ENCODE measurements around the gene TFAP2E. TPM values are rescaled to one million over a fixed set of nuclear protein-coding genes. Genes with fewer than 3 reads are reported as not detected.

Gene TFAP2E
- total RNA-seq, 1 experiment from 2014 or later = 6.1 TPM

GRCh38 chr1:35605071-35605866 is 32.2 kb downstream of the TFAP2E start:
- ChIA-PET POLR2A (no interaction called here), RAD21 (ENCODE audit: low non-redundant PET in 1 of 2, low total read pairs in 2 of 2, uncharacterized antibody in 2 of 2, unreplicated experiment in 2 of 2) (no interaction called here), CTCF (interaction anchor here (1.2 kb wide), 1 partner anchor 122 kb away, joined by 3 read pairs; no protein-coding TSS in a partner anchor)
- Histone ChIP-seq H3K36me3 (ENCODE audit: control insufficient read depth in 1 of 2, insufficient read depth in 2 of 2, low read length in 2 of 2) (peaks cover 50 to 58% of the 10 kb centered on the region in 2 experiments), H3K9me3 (ENCODE audit: control insufficient read depth in 1 of 2, insufficient read depth in 1 of 2, low read depth in 1 of 2, low read length in 2 of 2) (no peaks in the 10 kb centered on the region), H3K79me2 (ENCODE audit: insufficient read depth, low read length) (peaks cover 62% of the 10 kb centered on the region), H3K9ac (ENCODE audit: low read length) (no peak overlapping the region), H4K20me1 (ENCODE audit: insufficient read depth) (peaks cover 15% of the 10 kb centered on the region; the same call in 1 of the 2 replicates), H3K4me3 (replicated peaks in 1 of 2; ENCODE audit: low read depth in 1 of 2, low read length in 2 of 2) (no peak overlapping the region), H2AFZ (ENCODE audit: low read depth, low read length, poor library complexity, severe bottlenecking) (no peak overlapping the region), H3K27ac (ENCODE audit: low read depth, low read length) (no peak overlapping the region), H3K4me2 (ENCODE audit: low read length) (no peak overlapping the region), H3K4me1 (ENCODE audit: control insufficient read depth in 1 of 2, insufficient read depth in 2 of 2, low read length in 2 of 2) (no peaks in the 10 kb centered on the region), H3K9me2 (ENCODE audit: insufficient read depth) (no peaks in the 10 kb centered on the region), H3K27me3 (ENCODE audit: insufficient read depth, low read length) (no peaks in the 10 kb centered on the region)
- intact Hi-C loops (cut with micrococcal nuclease) = no loop called here
- no peak for TF ChIP-seq RAD21 (IDR thresholded peaks at IDR 0.05; ENCODE audit: low read depth)
- TF ChIP-seq ZNF274 (IDR thresholded peaks at IDR 0.05; ENCODE audit: low read depth, low read length) = no peak
- TF ChIP-seq ELF1 (IDR thresholded peaks at IDR 0.05; ENCODE audit: borderline replicate concordance, low read depth) = no peak
- no peak for ATAC-seq
- BruUV-seq (replicated peaks) = no TSS peak
- no peak for DNase-seq (ENCODE audit: low read depth, low spot score)

- H3K27me3 ChIP-seq (ENCODE audit: insufficient read depth, low read length) = no peaks in the 10 kb centered on the region
- no peaks in the 10 kb centered on the region for H3K9me3 ChIP-seq (ENCODE audit: control insufficient read depth in 1 of 2, insufficient read depth in 1 of 2, low read depth in 1 of 2, low read length in 2 of 2)
- no TSS peak for BruUV-seq (replicated peaks)
- no peak overlapping the region for H3K4me2 ChIP-seq (ENCODE audit: low read length)
- ChIA-PET RAD21 (ENCODE audit: low non-redundant PET in 1 of 2, low total read pairs in 2 of 2, uncharacterized antibody in 2 of 2, unreplicated experiment in 2 of 2) (no interaction called here), POLR2A (no interaction called here), CTCF (no interaction called here)
- H3K36me3 ChIP-seq (ENCODE audit: control insufficient read depth in 1 of 2, insufficient read depth in 2 of 2, low read length in 2 of 2) = peaks cover 47 to 53% of the 10 kb centered on the region in 2 experiments
- H3K9ac ChIP-seq (ENCODE audit: low read length) = no peak overlapping the region
- H2AFZ ChIP-seq (ENCODE audit: low read depth, low read length, poor library complexity, severe bottlenecking) = no peak overlapping the region
- H3K4me1 ChIP-seq (ENCODE audit: control insufficient read depth in 1 of 2, insufficient read depth in 2 of 2, low read length in 2 of 2) = no peaks in the 10 kb centered on the region
- no peak overlapping the region for H3K4me3 ChIP-seq (replicated peaks in 1 of 2; ENCODE audit: low read depth in 1 of 2, low read length in 2 of 2)
- H3K9me2 ChIP-seq (ENCODE audit: insufficient read depth) = no peaks in the 10 kb centered on the region
- H4K20me1 ChIP-seq (ENCODE audit: insufficient read depth) = peaks cover 15% of the 10 kb centered on the region; the same call in 1 of the 2 replicates
- H3K79me2 ChIP-seq (ENCODE audit: insufficient read depth, low read length) = peaks cover 68% of the 10 kb centered on the region
- TF ChIP-seq ZNF274 (IDR thresholded peaks at IDR 0.05; ENCODE audit: low read depth, low read length) = no peak
- TF ChIP-seq, protein P1, sequence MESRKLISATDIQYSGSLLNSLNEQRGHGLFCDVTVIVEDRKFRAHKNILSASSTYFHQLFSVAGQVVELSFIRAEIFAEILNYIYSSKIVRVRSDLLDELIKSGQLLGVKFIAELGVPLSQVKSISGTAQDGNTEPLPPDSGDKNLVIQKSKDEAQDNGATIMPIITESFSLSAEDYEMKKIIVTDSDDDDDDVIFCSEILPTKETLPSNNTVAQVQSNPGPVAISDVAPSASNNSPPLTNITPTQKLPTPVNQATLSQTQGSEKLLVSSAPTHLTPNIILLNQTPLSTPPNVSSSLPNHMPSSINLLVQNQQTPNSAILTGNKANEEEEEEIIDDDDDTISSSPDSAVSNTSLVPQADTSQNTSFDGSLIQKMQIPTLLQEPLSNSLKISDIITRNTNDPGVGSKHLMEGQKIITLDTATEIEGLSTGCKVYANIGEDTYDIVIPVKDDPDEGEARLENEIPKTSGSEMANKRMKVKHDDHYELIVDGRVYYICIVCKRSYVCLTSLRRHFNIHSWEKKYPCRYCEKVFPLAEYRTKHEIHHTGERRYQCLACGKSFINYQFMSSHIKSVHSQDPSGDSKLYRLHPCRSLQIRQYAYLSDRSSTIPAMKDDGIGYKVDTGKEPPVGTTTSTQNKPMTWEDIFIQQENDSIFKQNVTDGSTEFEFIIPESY (IDR thresholded peaks at IDR 0.05; ENCODE audit: extremely low read depth, insufficient replicate concordance, low read length) = no peak
- TF ChIP-seq CEBPB (IDR thresholded peaks at IDR 0.05; ENCODE audit: low read depth) = no peak
- TF ChIP-seq POLR2A (IDR thresholded peaks at IDR 0.05; ENCODE audit: borderline replicate concordance, extremely low read depth, insufficient read depth, insufficient read length) = no peak
- no peak for TF ChIP-seq ATF3 (IDR thresholded peaks at IDR 0.05)
- TF ChIP-seq, protein P2, sequence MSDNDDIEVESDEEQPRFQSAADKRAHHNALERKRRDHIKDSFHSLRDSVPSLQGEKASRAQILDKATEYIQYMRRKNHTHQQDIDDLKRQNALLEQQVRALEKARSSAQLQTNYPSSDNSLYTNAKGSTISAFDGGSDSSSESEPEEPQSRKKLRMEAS (IDR thresholded peaks at IDR 0.05) = no peak
- TF ChIP-seq EZH2phosphoT487 (IDR thresholded peaks at IDR 0.05; ENCODE audit: borderline replicate concordance) = no peak
- TF ChIP-seq ELF1 (IDR thresholded peaks at IDR 0.05; ENCODE audit: borderline replicate concordance, low read depth) = no peak
- DNase-seq (ENCODE audit: low read depth, low spot score) (no peak), ATAC-seq (no peak)
- H3K27ac ChIP-seq (ENCODE audit: low read depth, low read length) = no peak overlapping the region
- intact Hi-C loops (cut with micrococcal nuclease) = no loop called here
Observed at GRCh38 chr1:35605867-35606182, 32.7 kb downstream of the TFAP2E start.

Data from HCT116 (cell line).